OCI-LY1 (cell line): ENCODE results near the gene OR5A1.

Source experiments
- H2AFZ ChIP-seq: fragments of 200-600 bp; sonication (generic), shearing (Covaris generic); 2 replicates; pipeline ENCODE4 v1.6.0; 2014; ENCODE audit warnings: antibody characterized with exemption, mild to moderate bottlenecking, low read length
- H3F3A ChIP-seq: fragments of 200-600 bp; sonication (generic), shearing (Covaris generic); 2 replicates; pipeline ENCODE4 v1.6.0; 2014; ENCODE audit warnings: mild to moderate bottlenecking, antibody characterized with exemption, low read length, moderate library complexity; ENCODE audit not compliant: insufficient read depth
- H3K27ac ChIP-seq: fragments of 200-600 bp; sonication (generic); 2 replicates; pipeline ENCODE4 v1.5.1; 2014; ENCODE audit warnings: low read length, mixed run types, mild to moderate bottlenecking, low read depth; ENCODE audit not compliant: poor library complexity, severe bottlenecking
- H3K27me3 ChIP-seq: fragments of 200-600 bp; sonication (generic); 2 replicates; pipeline ENCODE4 v1.6.0; 2014; ENCODE audit warnings: antibody characterized with exemption, mild to moderate bottlenecking, low read length, moderate library complexity; ENCODE audit not compliant: insufficient read depth
- H3K36me3 ChIP-seq: fragments of 200-600 bp; sonication (generic); 2 replicates; pipeline ENCODE4 v1.6.1; 2014; ENCODE audit warnings: mild to moderate bottlenecking, antibody characterized with exemption, low read length, moderate library complexity, mixed read lengths; ENCODE audit not compliant: insufficient read depth
- H3K4me1 ChIP-seq: fragments of 200-600 bp; sonication (generic); 2 replicates; pipeline ENCODE4 v1.5.1; 2014; ENCODE audit warnings: mild to moderate bottlenecking, low read length, moderate library complexity; ENCODE audit not compliant: insufficient read depth, severe bottlenecking
- H3K4me2 ChIP-seq: fragments of 200-600 bp; sonication (generic), shearing (Covaris generic); 2 replicates; pipeline ENCODE4 v1.6.1; 2014; ENCODE audit warnings: low read length
- H3K4me3 ChIP-seq: fragments of 200-600 bp; sonication (generic); 2 replicates; pipeline ENCODE4 v1.5.1; 2014; ENCODE audit warnings: low read length, low read depth, mild to moderate bottlenecking, mixed read lengths; ENCODE audit not compliant: poor library complexity, severe bottlenecking
- H3K79me2 ChIP-seq: fragments of 200-600 bp; shearing (Covaris generic); 2 replicates; pipeline ENCODE4 v1.6.1; 2016; ENCODE audit warnings: mixed run types, low read length, mixed read lengths; ENCODE audit not compliant: insufficient read depth
- H3K9ac ChIP-seq: fragments of 200-600 bp; sonication (generic), shearing (Covaris generic); 2 replicates; pipeline ENCODE4 v1.6.1; 2014; ENCODE audit warnings: mild to moderate bottlenecking, low read length, mixed read lengths
- H3K9me2 ChIP-seq: fragments of 200-600 bp; sonication (generic), shearing (Covaris generic); 2 replicates; pipeline ENCODE4 v1.6.1; 2014; ENCODE audit warnings: low read depth, mild to moderate bottlenecking, low read length, mixed read lengths
- H3K9me3 ChIP-seq: fragments of 200-600 bp; shearing (Covaris generic); 2 replicates; pipeline ENCODE4 v1.6.1; 2014; ENCODE audit warnings: low read length, mixed read lengths
- H4K20me1 ChIP-seq: fragments of 200-600 bp; sonication (generic), shearing (Covaris generic); 2 replicates; pipeline ENCODE4 v1.6.0; 2016; ENCODE audit warnings: mild to moderate bottlenecking, low read length; ENCODE audit not compliant: insufficient read depth
- EZH2 ChIP-seq: fragments of 200-600 bp; sonication (generic), shearing (Covaris generic); IDR thresholded peaks from 2 replicates; pipeline ENCODE4 v1.8.0; 2017; ENCODE audit warnings: borderline replicate concordance, mixed run types, mild to moderate bottlenecking, antibody characterized with exemption, low read length, moderate library complexity, mixed read lengths
- TF ChIP-seq, protein P1 (sequence below): fragments of 200-600 bp; sonication (generic), shearing (Covaris generic); IDR thresholded peaks from 2 replicates; pipeline ENCODE4 v1.5.1; 2017; ENCODE audit warnings: mild to moderate bottlenecking, antibody characterized with exemption, low read length, moderate library complexity, mixed read lengths

The OR5A1 gene

DNA sequence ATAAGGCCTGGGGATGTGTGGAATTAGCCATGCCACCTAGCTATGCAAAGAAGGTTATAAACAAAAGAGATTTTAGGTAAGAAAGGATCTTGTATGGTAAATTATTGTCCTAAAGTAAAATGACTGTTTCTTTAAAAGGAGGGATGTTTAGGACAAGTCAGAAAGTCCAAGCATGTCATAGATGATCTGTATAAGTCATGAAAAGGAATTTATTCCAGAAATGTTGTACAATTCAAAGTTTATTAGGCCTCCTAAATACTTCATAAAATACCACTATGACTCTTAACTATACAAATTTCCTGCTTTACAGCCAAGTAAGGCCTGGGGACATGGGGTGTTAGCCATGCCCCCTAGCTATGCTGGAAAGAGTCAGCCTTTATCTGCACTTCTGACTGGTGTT is 32.7 kb upstream of the OR5A1 start:
- no peaks in the 10 kb centered on the region for H3K36me3 ChIP-seq
- H3K79me2 ChIP-seq = no peaks in the 10 kb centered on the region
- no peak overlapping the region for H3K9ac ChIP-seq
- no peaks in the 10 kb centered on the region for H4K20me1 ChIP-seq
- no peaks in the 10 kb centered on the region for H3K9me2 ChIP-seq
- no peak overlapping the region for H3K4me2 ChIP-seq
- H3K4me3 ChIP-seq = no peak overlapping the region
- TF ChIP-seq, protein P1, sequence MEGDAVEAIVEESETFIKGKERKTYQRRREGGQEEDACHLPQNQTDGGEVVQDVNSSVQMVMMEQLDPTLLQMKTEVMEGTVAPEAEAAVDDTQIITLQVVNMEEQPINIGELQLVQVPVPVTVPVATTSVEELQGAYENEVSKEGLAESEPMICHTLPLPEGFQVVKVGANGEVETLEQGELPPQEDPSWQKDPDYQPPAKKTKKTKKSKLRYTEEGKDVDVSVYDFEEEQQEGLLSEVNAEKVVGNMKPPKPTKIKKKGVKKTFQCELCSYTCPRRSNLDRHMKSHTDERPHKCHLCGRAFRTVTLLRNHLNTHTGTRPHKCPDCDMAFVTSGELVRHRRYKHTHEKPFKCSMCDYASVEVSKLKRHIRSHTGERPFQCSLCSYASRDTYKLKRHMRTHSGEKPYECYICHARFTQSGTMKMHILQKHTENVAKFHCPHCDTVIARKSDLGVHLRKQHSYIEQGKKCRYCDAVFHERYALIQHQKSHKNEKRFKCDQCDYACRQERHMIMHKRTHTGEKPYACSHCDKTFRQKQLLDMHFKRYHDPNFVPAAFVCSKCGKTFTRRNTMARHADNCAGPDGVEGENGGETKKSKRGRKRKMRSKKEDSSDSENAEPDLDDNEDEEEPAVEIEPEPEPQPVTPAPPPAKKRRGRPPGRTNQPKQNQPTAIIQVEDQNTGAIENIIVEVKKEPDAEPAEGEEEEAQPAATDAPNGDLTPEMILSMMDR = no peak
- TF ChIP-seq EZH2 = no peak
- no peak overlapping the region for H3K27ac ChIP-seq
- no peaks in the 10 kb centered on the region for H3F3A ChIP-seq
- H3K9me3 ChIP-seq = peaks cover 14% of the 10 kb centered on the region; the same call in 1 of the 2 replicates
- H2AFZ ChIP-seq = no peak overlapping the region
- H3K27me3 ChIP-seq = no peaks in the 10 kb centered on the region
- H3K4me1 ChIP-seq = no peaks in the 10 kb centered on the region

DNA sequence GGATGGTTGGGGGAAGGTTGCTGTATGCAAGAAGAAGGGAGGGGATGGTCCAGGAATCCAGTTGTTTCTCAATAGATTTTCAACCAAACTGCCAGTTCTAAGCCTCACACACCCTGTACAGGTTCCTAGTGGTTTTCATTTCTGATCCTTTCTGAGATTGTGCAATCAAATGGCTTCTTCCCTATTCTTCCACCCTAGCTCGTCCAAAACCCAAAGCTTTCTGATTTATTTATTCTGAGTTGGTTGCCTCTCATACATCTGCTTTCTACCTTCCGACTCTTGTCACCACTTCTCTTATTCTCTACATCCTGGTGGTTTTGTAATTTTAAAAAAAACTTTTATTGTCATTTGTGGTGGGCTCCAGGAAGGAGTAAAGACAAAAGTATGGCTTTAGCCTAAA is 22.6 kb upstream of the OR5A1 start:
- no peak overlapping the region for H3K4me3 ChIP-seq
- no peak overlapping the region for H3K9ac ChIP-seq
- no peak overlapping the region for H2AFZ ChIP-seq
- TF ChIP-seq, protein P1 = no peak
- no peak for TF ChIP-seq EZH2
- no peaks in the 10 kb centered on the region for H3K27me3 ChIP-seq
- H3F3A ChIP-seq = no peaks in the 10 kb centered on the region
- no peaks in the 10 kb centered on the region for H3K36me3 ChIP-seq
- H4K20me1 ChIP-seq = no peaks in the 10 kb centered on the region
- H3K4me1 ChIP-seq = no peaks in the 10 kb centered on the region
- H3K4me2 ChIP-seq = no peak overlapping the region
- H3K9me3 ChIP-seq = no peaks in the 10 kb centered on the region
- H3K9me2 ChIP-seq = no peaks in the 10 kb centered on the region
- H3K79me2 ChIP-seq = no peaks in the 10 kb centered on the region
- H3K27ac ChIP-seq = no peak overlapping the region

DNA sequence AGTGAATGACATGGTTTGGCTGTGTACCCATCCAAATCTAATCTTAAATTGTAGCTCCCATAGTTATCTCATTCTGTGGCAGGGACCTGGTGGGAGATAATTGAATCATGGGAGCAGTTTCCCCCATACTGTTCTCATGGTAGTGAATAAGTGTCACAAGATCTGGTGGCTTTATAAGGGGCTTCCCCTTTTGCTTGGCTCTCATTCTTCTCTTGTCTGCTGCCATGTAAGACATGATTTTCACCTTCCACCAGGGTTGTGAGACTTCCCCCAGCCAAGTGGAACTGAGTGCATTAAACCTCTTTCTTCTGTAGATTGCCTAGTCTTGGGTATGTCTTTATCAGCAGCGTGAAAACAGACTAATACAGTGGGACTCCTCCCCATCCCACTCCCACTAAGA is 21.2 kb upstream of the OR5A1 start:
- Histone ChIP-seq H3K4me3 (no peak overlapping the region), H3K36me3 (no peaks in the 10 kb centered on the region), H3K9me2 (no peaks in the 10 kb centered on the region), H3K79me2 (no peaks in the 10 kb centered on the region), H3K27ac (no peak overlapping the region), H2AFZ (no peak overlapping the region), H3K9ac (no peak overlapping the region), H3K27me3 (no peaks in the 10 kb centered on the region), H3K4me2 (no peak overlapping the region), H3K9me3 (no peaks in the 10 kb centered on the region), H4K20me1 (no peaks in the 10 kb centered on the region), H3K4me1 (no peaks in the 10 kb centered on the region), H3F3A (no peaks in the 10 kb centered on the region)
- TF ChIP-seq, protein P1 = no peak
- no peak for TF ChIP-seq EZH2
